ACC112 (cell line): Measurements from ENCODE around the gene PARP9.

ENCODE experiments used
- H2AFZ ChIP-seq: fragments of 200-600 bp; sonication (generic); one replicate; pipeline ENCODE4 v1.6.0; 2017; ENCODE audit warnings: antibody characterized with exemption, low read length; ENCODE audit not compliant: unreplicated experiment
- H3K27ac ChIP-seq: fragments of 200-600 bp; sonication (generic); 2 replicates; pipeline ENCODE4 v1.5.1; 2014; ENCODE audit warnings: low read depth, mild to moderate bottlenecking, antibody characterized with exemption, low read length, moderate library complexity
- H3K27me3 ChIP-seq: fragments of 200-600 bp; sonication (generic); 2 replicates; pipeline ENCODE4 v1.6.1; 2014; ENCODE audit warnings: mild to moderate bottlenecking, antibody characterized with exemption, low read length, moderate library complexity, mixed read lengths; ENCODE audit not compliant: insufficient read depth
- H3K36me3 ChIP-seq: fragments of 200-600 bp; sonication (generic); 2 replicates; pipeline ENCODE4 v1.6.1; 2016; ENCODE audit warnings: mild to moderate bottlenecking, antibody characterized with exemption, low read length, moderate library complexity, mixed read lengths; ENCODE audit not compliant: insufficient read depth
- H3K4me1 ChIP-seq: fragments of 200-600 bp; sonication (generic); one replicate; pipeline ENCODE4 v1.6.1; 2016; ENCODE audit warnings: low read length, mixed read lengths; ENCODE audit not compliant: insufficient read depth, unreplicated experiment, control insufficient read depth
- H3K4me3 ChIP-seq: fragments of 200-600 bp; sonication (generic); 2 replicates; pipeline ENCODE4 v1.5.1; 2014; ENCODE audit warnings: mild to moderate bottlenecking, low read depth, low read length
- H3K79me2 ChIP-seq: fragments of 200-600 bp; sonication (generic); one replicate; pipeline ENCODE4 v1.6.0; 2016; ENCODE audit warnings: low read length; ENCODE audit not compliant: control insufficient read depth, unreplicated experiment, insufficient read depth

PARP9 gene

GRCh38 chr3:122488262-122488973 is 75.7 kb downstream of the PARP9 start:
- Histone ChIP-seq H3K79me2 (peaks cover 51% of the 10 kb centered on the region), H3K4me1 (peaks cover 20% of the 10 kb centered on the region), H3K36me3 (peaks cover 15% of the 10 kb centered on the region; the same call in 1 of the 2 replicates), H3K27me3 (no peaks in the 10 kb centered on the region), H3K27ac (no peak overlapping the region), H2AFZ (no peak overlapping the region), H3K4me3 (no peak overlapping the region)

GRCh38 chr3:122484985-122485384 is 79.1 kb downstream of the PARP9 start:
- peaks cover 68% of the 10 kb centered on the region for H3K79me2 ChIP-seq
- no peaks in the 10 kb centered on the region for H3K36me3 ChIP-seq
- H2AFZ ChIP-seq = no peak overlapping the region
- no peak overlapping the region for H3K4me3 ChIP-seq
- peak overlapping the region; percentile 33; the same call in 1 of the 2 replicates for H3K27ac ChIP-seq
- peaks cover 30% of the 10 kb centered on the region for H3K4me1 ChIP-seq
- no peaks in the 10 kb centered on the region for H3K27me3 ChIP-seq

- Histone ChIP-seq H3K4me1 (peaks cover 30% of the 10 kb centered on the region), H3K27ac (no peak overlapping the region), H3K79me2 (peaks cover 86% of the 10 kb centered on the region), H2AFZ (no peak overlapping the region), H3K4me3 (no peak overlapping the region), H3K36me3 (no peaks in the 10 kb centered on the region), H3K27me3 (no peaks in the 10 kb centered on the region)
Observed at GRCh38 chr3:122481390-122481789, 82.7 kb downstream of the PARP9 start.
